ENCODE measurements around the gene TNFRSF13B.

Gene TNFRSF13B

DNA sequence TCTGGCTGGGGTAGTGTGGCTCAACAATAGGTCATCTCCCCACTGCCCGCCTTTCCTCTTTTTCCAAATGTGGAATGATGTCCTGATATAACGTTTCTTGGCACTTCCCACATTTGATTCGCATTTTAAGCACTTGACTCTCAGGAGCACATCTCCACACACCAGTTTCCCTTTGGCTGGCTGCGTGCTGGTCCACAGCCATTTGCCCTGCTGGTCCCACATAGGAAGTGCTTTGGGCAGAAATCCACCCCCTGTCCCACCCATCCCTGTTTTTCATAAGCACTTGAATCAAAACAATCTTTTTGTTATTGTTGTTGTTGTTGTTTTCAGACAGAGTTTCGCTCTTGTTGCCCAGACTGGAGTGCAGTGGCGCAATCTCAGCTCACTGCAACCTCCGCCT is 24.0 kb upstream of the TNFRSF13B start:
- TF ChIP-seq, protein P1, sequence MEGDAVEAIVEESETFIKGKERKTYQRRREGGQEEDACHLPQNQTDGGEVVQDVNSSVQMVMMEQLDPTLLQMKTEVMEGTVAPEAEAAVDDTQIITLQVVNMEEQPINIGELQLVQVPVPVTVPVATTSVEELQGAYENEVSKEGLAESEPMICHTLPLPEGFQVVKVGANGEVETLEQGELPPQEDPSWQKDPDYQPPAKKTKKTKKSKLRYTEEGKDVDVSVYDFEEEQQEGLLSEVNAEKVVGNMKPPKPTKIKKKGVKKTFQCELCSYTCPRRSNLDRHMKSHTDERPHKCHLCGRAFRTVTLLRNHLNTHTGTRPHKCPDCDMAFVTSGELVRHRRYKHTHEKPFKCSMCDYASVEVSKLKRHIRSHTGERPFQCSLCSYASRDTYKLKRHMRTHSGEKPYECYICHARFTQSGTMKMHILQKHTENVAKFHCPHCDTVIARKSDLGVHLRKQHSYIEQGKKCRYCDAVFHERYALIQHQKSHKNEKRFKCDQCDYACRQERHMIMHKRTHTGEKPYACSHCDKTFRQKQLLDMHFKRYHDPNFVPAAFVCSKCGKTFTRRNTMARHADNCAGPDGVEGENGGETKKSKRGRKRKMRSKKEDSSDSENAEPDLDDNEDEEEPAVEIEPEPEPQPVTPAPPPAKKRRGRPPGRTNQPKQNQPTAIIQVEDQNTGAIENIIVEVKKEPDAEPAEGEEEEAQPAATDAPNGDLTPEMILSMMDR (IDR thresholded peaks at IDR 0.05; ENCODE audit: control insufficient read depth, extremely low read depth, insufficient read depth): no peak
- H3K4me3 ChIP-seq (ENCODE audit: low read depth, low read length): no peak overlapping the region
- no peak for DNase-seq (ENCODE audit: low read depth)

DNA sequence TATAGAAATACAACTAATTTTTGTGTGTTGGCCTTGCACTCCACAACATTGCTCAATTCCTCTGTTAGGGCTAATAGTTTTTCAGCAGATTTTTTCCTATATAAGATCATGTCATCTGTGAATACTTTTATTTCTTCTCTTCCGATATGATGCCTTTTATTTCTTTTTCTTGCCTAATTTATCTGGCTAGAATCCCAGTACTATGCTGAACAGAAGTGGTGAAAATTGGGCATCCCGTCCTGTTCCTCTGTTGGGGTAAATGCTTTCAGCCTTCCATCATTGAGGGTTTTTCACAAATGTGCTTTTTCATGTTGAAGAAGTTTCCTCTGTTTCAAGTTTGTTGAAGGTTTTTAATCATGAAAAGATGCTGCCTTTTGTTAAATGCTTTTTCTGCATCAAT is 22.7 kb upstream of the TNFRSF13B start:
- no peak overlapping the region for H3K4me3 ChIP-seq (ENCODE audit: low read depth, low read length)
- DNase-seq (ENCODE audit: low read depth): no peak
- TF ChIP-seq, protein P1 (IDR thresholded peaks at IDR 0.05; ENCODE audit: control insufficient read depth, extremely low read depth, insufficient read depth): no peak

DNA sequence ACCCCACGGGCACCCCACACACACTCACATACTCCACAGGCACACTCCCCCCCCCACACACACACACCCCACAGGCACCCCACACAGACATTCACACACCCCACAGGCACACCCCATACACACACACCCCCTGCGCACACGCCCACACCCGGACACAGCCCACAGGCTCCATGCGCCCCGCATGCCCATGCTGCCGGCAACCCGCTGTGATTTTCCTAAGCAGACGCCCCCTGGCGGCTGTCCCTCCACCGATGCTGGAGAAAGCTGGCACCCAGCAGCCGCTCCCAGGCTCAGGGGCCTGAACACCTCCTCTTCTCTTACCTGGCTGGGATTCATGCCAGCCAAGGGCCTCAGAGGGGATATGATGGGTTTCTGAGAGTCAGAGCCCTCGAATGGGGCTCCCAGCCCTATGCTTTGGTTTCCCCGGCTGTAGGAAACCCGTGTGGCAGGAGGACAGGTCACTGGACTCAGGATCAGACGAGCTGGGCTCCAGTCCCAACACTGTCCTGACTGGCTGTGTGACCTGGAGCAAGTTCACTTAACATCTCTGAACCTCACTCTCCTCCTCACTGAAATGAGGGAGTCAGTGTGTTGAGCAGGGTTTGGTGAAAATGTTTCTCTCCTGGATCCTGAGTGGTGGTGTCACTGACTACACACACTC is 19.6 kb upstream of the TNFRSF13B start:
- TF ChIP-seq, protein P1 (IDR thresholded peaks at IDR 0.05; ENCODE audit: control insufficient read depth, extremely low read depth, insufficient read depth): peak; percentile 80
- no peak for DNase-seq (ENCODE audit: low read depth)
- H3K4me3 ChIP-seq (ENCODE audit: low read depth, low read length): no peak overlapping the region

DNA sequence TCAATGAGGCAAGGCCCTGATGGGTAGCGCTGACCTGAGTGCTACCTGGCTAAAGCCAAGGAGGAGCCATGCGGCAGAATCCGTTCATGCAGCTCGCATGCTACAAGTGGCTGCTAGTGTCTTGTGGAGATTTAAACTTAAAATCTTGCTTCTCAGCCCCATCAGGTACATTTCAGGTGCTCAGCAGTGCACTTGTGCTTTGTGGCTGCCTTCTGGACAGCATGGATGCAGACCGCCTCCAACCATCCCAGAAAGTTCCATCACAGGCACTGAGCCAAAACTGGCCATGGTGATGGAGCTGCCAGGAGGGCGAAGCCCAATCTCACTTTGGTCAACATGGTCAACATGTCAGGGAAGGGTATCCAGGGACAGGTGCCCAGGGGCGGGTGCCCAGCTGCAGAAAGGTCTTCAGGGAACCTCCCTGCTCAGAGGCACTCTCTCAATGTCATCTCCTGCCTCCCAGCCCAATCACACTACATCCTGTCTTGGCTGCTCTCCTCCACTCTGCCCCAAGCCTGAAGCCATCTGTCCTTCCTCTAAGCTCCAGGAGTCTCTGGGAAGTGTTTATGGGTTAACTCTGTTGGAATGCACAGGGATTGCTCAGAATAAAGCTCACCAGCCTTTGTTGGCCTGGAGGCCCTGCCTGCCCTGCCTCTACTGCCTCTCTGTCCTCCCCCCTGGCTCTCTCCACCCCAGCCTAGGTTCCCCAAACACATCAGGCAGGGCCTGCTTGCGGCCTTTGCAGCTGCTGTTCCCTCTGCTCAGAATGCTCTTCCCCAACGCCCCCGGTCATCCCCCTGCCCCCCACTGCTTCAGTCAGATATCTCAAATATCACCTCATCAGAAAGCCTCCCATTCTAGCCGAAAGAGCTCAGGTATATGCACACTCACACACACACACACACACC is 18.3 kb upstream of the TNFRSF13B start:
- DNase-seq (ENCODE audit: low read depth): no peak
- TF ChIP-seq, protein P1 (IDR thresholded peaks at IDR 0.05; ENCODE audit: control insufficient read depth, extremely low read depth, insufficient read depth): no peak

DNA sequence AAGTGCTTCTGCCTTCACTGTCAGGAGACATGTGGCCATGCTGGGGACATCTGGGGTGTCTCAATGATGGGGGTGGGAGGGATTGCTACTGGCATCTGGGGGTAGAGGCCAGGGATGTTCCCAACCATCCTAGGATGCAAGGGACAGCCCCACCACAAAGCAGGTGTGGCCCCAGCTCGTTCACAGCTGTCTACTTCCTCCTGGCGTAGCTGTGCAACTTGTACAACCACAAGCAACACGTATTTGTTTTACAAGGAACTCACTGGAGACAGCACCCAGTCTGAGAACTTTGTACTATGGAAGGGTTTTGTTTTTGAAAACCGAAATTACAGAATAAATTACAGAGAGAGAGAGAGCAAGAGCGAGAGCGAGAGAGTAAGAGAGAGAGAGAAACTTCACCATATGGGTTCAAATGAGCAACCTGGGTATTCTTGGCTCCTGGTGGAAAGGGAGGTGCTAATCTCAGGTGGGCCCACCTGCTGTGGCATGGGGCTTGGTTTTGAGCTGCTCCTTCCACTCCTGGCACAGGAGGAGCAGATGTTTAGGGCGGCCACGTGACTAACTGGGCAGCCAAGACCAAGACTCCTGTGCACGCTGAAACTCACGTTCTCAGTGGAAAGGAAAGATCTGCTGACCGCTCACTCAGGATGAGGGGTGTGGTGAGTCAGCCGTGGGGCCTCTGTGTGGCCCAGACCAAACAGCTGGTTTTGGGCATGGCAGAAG is 17.5 kb upstream of the TNFRSF13B start:
- no peak for DNase-seq (ENCODE audit: low read depth)
- TF ChIP-seq, protein P1 (IDR thresholded peaks at IDR 0.05; ENCODE audit: control insufficient read depth, extremely low read depth, insufficient read depth): no peak
- H3K4me3 ChIP-seq (ENCODE audit: low read depth, low read length): no peak overlapping the region

More for the DNA sequence above, 18.3 kb upstream of the TNFRSF13B start:
- no peak overlapping the region for H3K4me3 ChIP-seq (ENCODE audit: low read depth, low read length)

DNA sequence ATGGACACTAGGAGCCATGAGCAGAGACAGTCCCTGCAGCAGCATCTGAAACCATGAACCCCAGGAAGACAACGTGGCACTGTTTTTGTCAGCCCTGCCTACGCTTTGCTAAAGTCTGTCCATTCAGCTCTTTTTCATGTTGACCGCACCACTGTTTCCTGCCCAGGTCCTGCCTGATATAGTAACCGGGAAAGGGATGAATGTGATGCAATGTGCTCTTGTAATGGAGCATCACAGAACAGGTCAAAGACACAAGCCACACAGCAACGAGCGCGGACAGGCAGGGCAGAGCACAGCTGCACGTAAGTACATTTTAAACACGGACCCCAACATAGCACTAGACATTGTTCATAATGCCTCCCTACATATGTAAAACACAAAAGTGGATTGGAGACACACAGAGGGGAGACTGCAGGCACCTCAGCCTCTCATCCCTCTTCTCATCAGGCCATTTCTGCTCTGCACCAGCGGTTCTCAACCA is 16.9 kb upstream of the TNFRSF13B start:
- TF ChIP-seq, protein P1 (IDR thresholded peaks at IDR 0.05; ENCODE audit: control insufficient read depth, extremely low read depth, insufficient read depth): no peak
- DNase-seq (ENCODE audit: low read depth): no peak
- no peak overlapping the region for H3K4me3 ChIP-seq (ENCODE audit: low read depth, low read length)
